ENCODE results near the gene TNNI3K. TPM values are rescaled to one million over a fixed set of nuclear protein-coding genes. Genes with fewer than 3 reads are reported as not detected.

TNNI3K gene
- total RNA-seq, 2 donors from 2014 or later, result 0.45 to 0.98 TPM

GRCh38 chr1:74403606-74404005 lies 168.4 kb downstream of the TNNI3K start:
- Mint-ChIP-seq H3K27ac (no peak overlapping the region), H3K9me3 (peaks cover 4% of the 10 kb centered on the region in 2 donors), H3K36me3 (no peaks in the 10 kb centered on the region)
- ATAC-seq (no peak), DNase-seq (ENCODE audit: low spot score in 2 of 2) (no peak)

- Mint-ChIP-seq H3K9me3 (peaks cover 0 to 4% of the 10 kb centered on the region in 2 donors), H3K27ac (no peak overlapping the region), H3K36me3 (no peaks in the 10 kb centered on the region)
- DNase-seq (ENCODE audit: low spot score in 2 of 2) (no peak), ATAC-seq (no peak)
Observed at GRCh38 chr1:74406759-74407158, 171.6 kb downstream of the TNNI3K start.

- no peak for DNase-seq (ENCODE audit: low spot score in 2 of 2)
- no peak overlapping the region for H3K27ac Mint-ChIP-seq
- no peaks in the 10 kb centered on the region for H3K36me3 Mint-ChIP-seq
- H3K9me3 Mint-ChIP-seq, result peaks cover 0 to 4% of the 10 kb centered on the region in 2 donors
- ATAC-seq, result no peak
Observed at GRCh38 chr1:74407902-74408301, 172.7 kb downstream of the TNNI3K start.

GRCh38 chr1:74412244-74412643 lies 177.1 kb downstream of the TNNI3K start:
- no peaks in the 10 kb centered on the region for H3K9me3 Mint-ChIP-seq
- H3K27ac Mint-ChIP-seq, result no peak overlapping the region
- no peak for ATAC-seq
- H3K36me3 Mint-ChIP-seq, result no peaks in the 10 kb centered on the region
- no peak for DNase-seq (ENCODE audit: low spot score in 2 of 2)

GRCh38 chr1:74415935-74416334 lies 180.7 kb downstream of the TNNI3K start:
- no peaks in the 10 kb centered on the region for H3K36me3 Mint-ChIP-seq
- DNase-seq (ENCODE audit: low spot score in 2 of 2) (no peak), ATAC-seq (no peak)
- H3K9me3 Mint-ChIP-seq, result no peaks in the 10 kb centered on the region
- H3K27ac Mint-ChIP-seq, result no peak overlapping the region

- Mint-ChIP-seq H3K27ac (no peak overlapping the region), H3K9me3 (no peaks in the 10 kb centered on the region), H3K36me3 (no peaks in the 10 kb centered on the region)
- ATAC-seq (no peak), DNase-seq (ENCODE audit: low spot score in 2 of 2) (no peak)
Observed at GRCh38 chr1:74419611-74420010, 184.4 kb downstream of the TNNI3K start.

GRCh38 chr1:74420467-74420866 lies 185.3 kb downstream of the TNNI3K start:
- Mint-ChIP-seq H3K9me3 (no peaks in the 10 kb centered on the region), H3K27ac (no peak overlapping the region), H3K36me3 (no peaks in the 10 kb centered on the region)
- DNase-seq (ENCODE audit: low spot score in 2 of 2) (no peak), ATAC-seq (no peak)

GRCh38 chr1:74422421-74423292 lies 187.5 kb downstream of the TNNI3K start:
- DNase-seq (ENCODE audit: low spot score in 2 of 2), result no peak
- H3K27ac Mint-ChIP-seq, result no peak overlapping the region
- H3K36me3 Mint-ChIP-seq, result no peaks in the 10 kb centered on the region
- no peaks in the 10 kb centered on the region for H3K9me3 Mint-ChIP-seq
- no peak for ATAC-seq

- no peaks in the 10 kb centered on the region for H3K9me3 Mint-ChIP-seq
- ATAC-seq (no peak), DNase-seq (ENCODE audit: low spot score in 2 of 2) (no peak)
- H3K36me3 Mint-ChIP-seq, result no peaks in the 10 kb centered on the region
- H3K27ac Mint-ChIP-seq, result no peak overlapping the region
Observed at GRCh38 chr1:74423471-74423870, 188.3 kb downstream of the TNNI3K start.

- peaks cover 0 to 6% of the 10 kb centered on the region in 2 donors for H3K9me3 Mint-ChIP-seq
- DNase-seq (ENCODE audit: low spot score in 2 of 2) (no peak), ATAC-seq (no peak)
- H3K36me3 Mint-ChIP-seq, result no peaks in the 10 kb centered on the region
- H3K27ac Mint-ChIP-seq, result no peak overlapping the region
Observed at GRCh38 chr1:74425676-74426075, 190.5 kb downstream of the TNNI3K start.

GRCh38 chr1:74426208-74426937 lies 191.2 kb downstream of the TNNI3K start:
- Mint-ChIP-seq H3K27ac (no peak overlapping the region), H3K9me3 (peaks cover 0 to 6% of the 10 kb centered on the region in 2 donors), H3K36me3 (no peaks in the 10 kb centered on the region)
- DNase-seq (ENCODE audit: low spot score in 2 of 2), result no peak
- ATAC-seq, result no peak

GRCh38 chr1:74427681-74428080 lies 192.5 kb downstream of the TNNI3K start:
- DNase-seq (ENCODE audit: low spot score in 2 of 2) (no peak), ATAC-seq (no peak)
- Mint-ChIP-seq H3K27ac (no peak overlapping the region), H3K36me3 (no peaks in the 10 kb centered on the region), H3K9me3 (peaks cover 0 to 6% of the 10 kb centered on the region in 2 donors)

- no peaks in the 10 kb centered on the region for H3K36me3 Mint-ChIP-seq
- DNase-seq (ENCODE audit: low spot score in 2 of 2) (no peak), ATAC-seq (no peak)
- H3K9me3 Mint-ChIP-seq, result peaks cover 0 to 6% of the 10 kb centered on the region in 2 donors
- no peak overlapping the region for H3K27ac Mint-ChIP-seq
Observed at GRCh38 chr1:74429580-74429979, 194.4 kb downstream of the TNNI3K start.

- Mint-ChIP-seq H3K9me3 (peaks cover 0 to 6% of the 10 kb centered on the region in 2 donors), H3K27ac (no peak overlapping the region), H3K36me3 (no peaks in the 10 kb centered on the region)
- ATAC-seq, result no peak
- no peak for DNase-seq (ENCODE audit: low spot score in 2 of 2)
Observed at GRCh38 chr1:74430342-74430934, 195.3 kb downstream of the TNNI3K start.

- DNase-seq (ENCODE audit: low spot score in 2 of 2) (no peak), ATAC-seq (no peak)
- H3K36me3 Mint-ChIP-seq, result no peaks in the 10 kb centered on the region
- no peak overlapping the region for H3K27ac Mint-ChIP-seq
- H3K9me3 Mint-ChIP-seq, result peaks cover 0 to 6% of the 10 kb centered on the region in 2 donors
Observed at GRCh38 chr1:74431531-74431930, 196.3 kb downstream of the TNNI3K start.

GRCh38 chr1:74432325-74432724 lies 197.1 kb downstream of the TNNI3K start:
- DNase-seq (ENCODE audit: low spot score in 2 of 2), result no peak
- ATAC-seq, result no peak
- H3K36me3 Mint-ChIP-seq, result no peaks in the 10 kb centered on the region
- no peak overlapping the region for H3K27ac Mint-ChIP-seq
- peaks cover 0 to 6% of the 10 kb centered on the region in 2 donors for H3K9me3 Mint-ChIP-seq

GRCh38 chr1:74434321-74434720 lies 199.1 kb downstream of the TNNI3K start:
- H3K9me3 Mint-ChIP-seq, result peaks cover 0 to 1% of the 10 kb centered on the region in 2 donors
- H3K27ac Mint-ChIP-seq, result no peak overlapping the region
- no peak for DNase-seq (ENCODE audit: low spot score in 2 of 2)
- no peak for ATAC-seq
- no peaks in the 10 kb centered on the region for H3K36me3 Mint-ChIP-seq
